T-helper 2 cell (primary cell): Measurements from ENCODE around the gene PTGES3.
A peak's percentile ranks its signal among the peaks of the same experiment; 100 is the strongest.
"Not testable (repeated sequence)": the region's sequence is repeated elsewhere in the genome, so short reads cannot be mapped to it uniquely, and the experiment has no call there.

ENCODE experiments used
- DNase-seq, 5 experiments: peaks; one replicate each; pipeline versions ENCODE4 v3.0.0 to v3.0.0-alpha.2; 2012 to 2022

PTGES3 gene

DNA sequence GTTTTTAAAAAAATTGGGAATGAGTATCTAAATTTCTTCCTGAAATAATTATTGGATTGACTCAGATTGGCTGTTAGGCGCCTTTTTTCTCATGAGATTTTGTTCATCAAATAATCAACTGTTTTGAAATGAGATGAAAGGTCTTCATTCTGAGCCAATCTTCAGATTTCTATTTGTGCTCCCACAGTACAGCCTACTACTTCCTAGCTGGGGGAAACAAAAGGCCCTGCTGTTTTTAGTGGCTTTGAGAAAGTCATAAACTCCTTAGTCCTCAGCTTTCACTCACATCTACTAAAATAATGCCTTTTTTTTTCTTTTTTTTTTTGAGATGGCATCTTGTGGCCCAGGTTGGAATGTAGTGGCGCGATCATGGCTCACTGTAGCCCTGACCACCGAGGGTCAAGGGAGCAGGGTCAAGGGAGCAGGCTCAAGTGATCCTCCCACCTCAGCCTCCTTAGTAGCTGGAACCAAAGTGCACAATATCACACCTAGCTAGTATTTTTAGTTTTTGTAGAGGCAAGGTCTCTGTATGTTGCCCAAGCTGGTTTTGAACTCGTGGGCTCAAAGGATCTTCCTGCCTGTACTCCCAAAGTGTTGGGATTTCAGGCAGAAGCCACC is 21.8 kb upstream of the PTGES3 start:
- DNase-seq, result no peak

DNA sequence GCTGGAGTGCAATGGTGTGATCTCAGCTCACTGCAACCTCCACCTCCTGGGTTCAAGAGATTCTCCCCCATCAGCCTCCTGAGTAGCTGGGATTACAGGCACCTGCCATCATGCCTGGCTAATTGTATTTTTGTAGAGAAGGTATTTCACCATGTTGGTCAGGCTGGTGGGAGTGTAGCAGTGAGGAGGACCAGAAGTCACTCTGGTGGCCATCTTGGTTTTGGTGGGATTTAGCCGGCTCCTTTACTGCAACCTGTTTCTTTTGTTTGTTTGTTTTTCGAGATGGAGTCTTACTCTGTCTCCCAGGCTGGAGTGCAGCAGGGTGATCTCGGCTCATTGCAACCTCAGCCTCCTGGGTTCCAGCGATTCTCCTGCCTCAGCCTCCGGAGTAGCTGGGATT is 16.4 kb upstream of the PTGES3 start:
- not testable (repeated sequence) for DNase-seq

DNA sequence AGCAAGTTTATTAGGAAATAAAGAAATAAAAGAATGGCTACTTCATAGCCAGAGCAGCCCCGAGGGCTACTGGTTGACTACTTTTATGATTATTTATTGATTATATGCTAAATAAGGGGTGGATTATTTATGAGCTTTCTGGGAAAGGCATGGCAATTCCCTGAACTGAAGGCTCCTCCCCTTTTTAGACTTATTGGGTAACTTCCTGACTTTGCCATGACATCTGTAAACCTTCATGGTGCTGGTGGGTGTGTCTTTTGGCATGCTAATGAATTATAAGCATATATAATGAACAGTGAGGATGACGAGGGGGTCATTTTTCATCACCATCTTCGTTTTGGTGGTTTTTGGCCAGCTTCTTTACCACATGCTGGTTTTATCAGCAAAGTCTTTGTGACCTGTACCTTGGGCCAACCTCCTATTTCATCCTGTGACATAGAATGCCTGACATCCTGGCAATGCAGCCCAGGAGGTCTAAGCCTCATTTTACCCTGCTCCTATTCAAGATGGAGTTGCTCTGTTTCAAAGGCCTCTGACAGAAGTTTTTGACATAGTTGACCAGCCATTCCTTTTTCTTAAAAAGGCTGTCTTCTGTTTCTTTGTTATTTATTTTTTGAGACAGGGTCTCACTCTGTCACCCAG is 11.1 kb upstream of the PTGES3 start:
- DNase-seq, result no peak

- DNase-seq, result no peak
Observed at GRCh38 chr12:56695327-56696101, 7.4 kb upstream of the PTGES3 start.

- no peak for DNase-seq
Observed at GRCh38 chr12:56694161-56694560, 6.1 kb upstream of the PTGES3 start.

GRCh38 chr12:56688846-56689109 is 694 bp upstream of the PTGES3 start:
- DNase-seq, result no peak

- DNase-seq, result peak; percentile 29 to 64 (median 55)
Observed at GRCh38 chr12:56687223-56688128, 608 bp downstream of the PTGES3 start.

DNA sequence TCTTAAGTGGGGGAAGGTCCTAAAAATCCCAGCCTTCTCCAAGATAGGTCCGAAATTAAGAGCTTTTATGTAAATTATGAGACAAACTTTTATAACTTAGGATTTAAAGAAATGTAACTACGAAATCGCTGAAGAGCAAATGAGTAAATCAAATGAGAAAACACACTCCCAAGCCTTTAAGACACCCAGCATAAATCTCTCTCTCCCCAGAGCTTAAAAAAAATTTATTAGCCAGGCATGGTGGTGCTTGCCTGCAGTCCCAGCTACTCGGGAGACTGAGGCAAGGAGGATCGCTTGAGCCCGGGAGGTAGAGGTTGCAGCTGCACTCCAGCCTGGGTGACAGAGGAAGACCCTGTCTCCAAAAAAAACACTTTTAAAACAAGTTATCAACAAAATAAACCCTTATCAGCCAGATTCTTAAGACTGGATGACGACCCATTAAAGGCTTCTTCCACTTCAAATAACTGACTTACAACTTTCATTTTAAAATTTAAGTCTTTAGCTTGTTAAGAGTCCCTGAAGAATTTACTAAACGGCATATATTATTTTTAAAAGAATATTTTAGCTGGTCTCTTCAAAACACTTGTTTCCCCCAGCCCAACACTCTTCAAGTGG is 3.2 kb downstream of the PTGES3 start:
- no peak for DNase-seq

GRCh38 chr12:56682323-56682722 is 5.8 kb downstream of the PTGES3 start:
- no peak for DNase-seq

DNA sequence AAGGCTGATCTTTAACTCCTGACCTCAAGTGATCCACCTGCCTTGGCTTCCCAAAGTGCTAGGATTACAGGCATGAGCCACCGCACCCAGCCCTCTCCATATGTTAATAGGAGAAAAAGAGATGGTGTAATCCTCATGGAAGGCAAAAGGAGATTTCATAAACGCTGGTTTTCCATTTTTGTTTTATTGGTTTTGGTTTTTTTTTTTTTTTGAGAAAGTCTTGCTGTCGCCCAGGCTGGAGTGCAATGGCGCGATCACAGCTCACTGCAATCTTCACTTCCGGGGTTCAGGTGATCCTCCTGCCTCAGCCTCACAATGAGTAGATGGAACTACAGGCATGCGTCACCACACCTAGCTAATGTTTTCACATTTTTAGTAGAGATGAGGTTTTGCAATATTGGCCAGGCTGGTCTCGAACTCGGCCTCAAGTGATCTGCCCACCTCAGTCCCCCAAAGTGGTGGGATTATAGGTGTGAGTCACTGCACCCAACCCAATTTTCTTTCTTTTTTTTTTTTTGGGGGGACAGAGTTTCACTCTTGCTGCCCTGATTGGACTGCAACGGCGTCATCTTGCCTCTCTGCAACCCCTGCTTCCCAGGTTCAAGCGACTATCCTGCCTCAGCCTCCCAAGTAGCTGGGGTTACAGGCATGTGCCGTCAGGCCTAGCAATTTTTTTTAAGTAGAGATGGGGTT is 8.1 kb downstream of the PTGES3 start:
- DNase-seq, result peak in 1 of 5 experiments; percentile 56

- no peak for DNase-seq
Observed at GRCh38 chr12:56678852-56679251, 9.2 kb downstream of the PTGES3 start.

DNA sequence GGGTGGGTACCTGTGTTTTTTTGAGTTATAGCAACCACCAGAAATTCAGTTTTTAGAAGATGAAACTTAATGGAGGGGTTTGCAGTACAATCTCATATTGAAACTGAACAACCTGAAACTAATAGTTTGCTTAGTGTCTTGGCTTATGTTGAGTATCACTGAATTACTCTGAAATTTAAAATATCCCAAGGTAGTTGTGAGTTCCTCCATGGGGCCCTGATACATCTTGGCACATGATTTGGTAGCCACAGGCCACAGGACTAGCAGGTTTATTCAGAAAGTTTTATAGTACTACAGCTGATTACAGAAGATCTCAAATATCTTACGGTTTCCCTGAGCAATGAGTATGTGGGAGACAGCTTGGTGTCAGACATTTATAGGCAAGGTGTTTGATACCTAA is 10.4 kb downstream of the PTGES3 start:
- DNase-seq, result peak in 1 of 5 experiments; percentile 60

- no peak for DNase-seq
Observed at GRCh38 chr12:56676851-56677580, 11.1 kb downstream of the PTGES3 start.

GRCh38 chr12:56671608-56672007 is 16.5 kb downstream of the PTGES3 start:
- no peak for DNase-seq

DNA sequence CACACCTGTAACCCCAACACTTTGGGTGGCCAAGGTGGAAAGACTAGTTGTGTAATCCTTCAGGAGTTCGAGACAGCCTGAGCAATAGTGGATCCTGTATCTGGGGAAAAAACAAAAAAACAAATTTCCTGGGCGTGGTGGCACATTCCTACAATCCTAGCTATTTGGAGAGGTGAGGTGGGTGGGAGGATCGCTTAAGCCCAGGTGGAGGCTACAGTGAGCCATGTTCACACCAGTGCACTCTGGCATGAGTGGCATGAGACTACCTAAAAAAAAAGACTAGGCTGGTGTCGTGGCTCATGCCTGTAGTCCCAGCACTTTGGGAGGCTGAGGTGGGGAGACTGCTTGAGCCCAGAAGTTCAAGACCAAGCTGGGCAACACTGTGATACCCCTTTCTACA is 17.2 kb downstream of the PTGES3 start:
- DNase-seq, result no peak

DNA sequence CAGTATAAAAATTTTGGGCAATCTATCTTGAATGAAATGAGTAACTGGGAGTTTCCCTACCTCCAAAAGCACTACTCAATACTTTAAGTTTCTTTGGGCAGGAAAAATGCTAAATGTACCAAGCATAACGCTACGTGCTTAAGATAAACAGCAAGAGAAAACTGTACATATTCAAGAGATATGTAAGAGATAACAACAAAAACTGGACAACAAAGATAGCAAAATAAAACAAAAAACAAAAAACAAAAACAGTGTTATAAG is 20.0 kb downstream of the PTGES3 start:
- no peak for DNase-seq

GRCh38 chr12:56661979-56662638 is 26.0 kb downstream of the PTGES3 start:
- no peak for DNase-seq

DNA sequence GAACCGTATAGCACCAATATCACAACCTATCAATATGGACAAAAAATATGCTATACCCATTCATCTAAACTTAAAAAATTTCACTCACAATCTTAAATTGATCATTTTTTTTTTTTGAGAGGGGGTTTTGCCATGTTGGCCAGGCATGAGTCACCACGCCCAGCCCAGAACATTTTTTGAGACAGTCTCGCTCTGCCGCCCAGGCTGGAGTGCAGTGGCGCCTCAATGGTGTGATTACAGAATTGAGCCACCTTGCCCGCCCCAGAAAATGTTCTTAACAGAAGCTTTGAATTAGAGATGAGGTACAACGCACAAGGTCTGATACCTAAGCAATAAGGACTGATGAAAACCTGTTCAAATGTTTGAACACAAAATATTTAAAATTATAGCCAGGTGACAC is 26.5 kb downstream of the PTGES3 start:
- no peak for DNase-seq

GRCh38 chr12:56658921-56659320 is 29.2 kb downstream of the PTGES3 start:
- no peak for DNase-seq

- DNase-seq, result peak in 1 of 5 experiments; percentile 35
Observed at GRCh38 chr12:56657416-56658379, 30.4 kb downstream of the PTGES3 start.
